ENCODE measurements around the gene CRACR2B.

CRACR2B gene

DNA sequence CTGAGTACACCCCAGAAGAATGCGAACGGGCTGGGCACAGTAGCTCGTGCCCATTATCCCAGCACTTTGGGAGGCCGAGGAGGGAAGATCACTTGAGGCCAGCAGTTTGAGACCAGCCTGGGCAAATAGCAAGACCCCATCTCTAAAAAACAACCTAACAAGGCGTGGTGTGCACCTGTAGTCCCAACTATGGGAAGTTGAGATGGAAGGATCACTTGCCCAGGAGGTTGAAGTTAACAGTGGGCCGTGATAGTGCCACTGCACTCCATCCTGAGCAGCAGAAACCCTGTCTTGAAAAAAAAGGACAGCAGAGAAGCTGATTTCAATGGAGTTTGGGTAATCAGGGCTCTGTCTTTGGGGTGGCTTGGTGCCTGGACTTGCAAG, 14.7 kb upstream of the CRACR2B start:
- DNase-seq (ENCODE audit: extremely low read depth, insufficient read length), result no peak
- TF ChIP-seq, protein P1, sequence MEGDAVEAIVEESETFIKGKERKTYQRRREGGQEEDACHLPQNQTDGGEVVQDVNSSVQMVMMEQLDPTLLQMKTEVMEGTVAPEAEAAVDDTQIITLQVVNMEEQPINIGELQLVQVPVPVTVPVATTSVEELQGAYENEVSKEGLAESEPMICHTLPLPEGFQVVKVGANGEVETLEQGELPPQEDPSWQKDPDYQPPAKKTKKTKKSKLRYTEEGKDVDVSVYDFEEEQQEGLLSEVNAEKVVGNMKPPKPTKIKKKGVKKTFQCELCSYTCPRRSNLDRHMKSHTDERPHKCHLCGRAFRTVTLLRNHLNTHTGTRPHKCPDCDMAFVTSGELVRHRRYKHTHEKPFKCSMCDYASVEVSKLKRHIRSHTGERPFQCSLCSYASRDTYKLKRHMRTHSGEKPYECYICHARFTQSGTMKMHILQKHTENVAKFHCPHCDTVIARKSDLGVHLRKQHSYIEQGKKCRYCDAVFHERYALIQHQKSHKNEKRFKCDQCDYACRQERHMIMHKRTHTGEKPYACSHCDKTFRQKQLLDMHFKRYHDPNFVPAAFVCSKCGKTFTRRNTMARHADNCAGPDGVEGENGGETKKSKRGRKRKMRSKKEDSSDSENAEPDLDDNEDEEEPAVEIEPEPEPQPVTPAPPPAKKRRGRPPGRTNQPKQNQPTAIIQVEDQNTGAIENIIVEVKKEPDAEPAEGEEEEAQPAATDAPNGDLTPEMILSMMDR (IDR thresholded peaks at IDR 0.05; ENCODE audit: insufficient read depth, low read length, poor library complexity, severe bottlenecking), result no peak
- peaks cover 31% of the 10 kb centered on the region for H3K36me3 ChIP-seq (ENCODE audit: control insufficient read depth, insufficient read depth, low read length)

DNA sequence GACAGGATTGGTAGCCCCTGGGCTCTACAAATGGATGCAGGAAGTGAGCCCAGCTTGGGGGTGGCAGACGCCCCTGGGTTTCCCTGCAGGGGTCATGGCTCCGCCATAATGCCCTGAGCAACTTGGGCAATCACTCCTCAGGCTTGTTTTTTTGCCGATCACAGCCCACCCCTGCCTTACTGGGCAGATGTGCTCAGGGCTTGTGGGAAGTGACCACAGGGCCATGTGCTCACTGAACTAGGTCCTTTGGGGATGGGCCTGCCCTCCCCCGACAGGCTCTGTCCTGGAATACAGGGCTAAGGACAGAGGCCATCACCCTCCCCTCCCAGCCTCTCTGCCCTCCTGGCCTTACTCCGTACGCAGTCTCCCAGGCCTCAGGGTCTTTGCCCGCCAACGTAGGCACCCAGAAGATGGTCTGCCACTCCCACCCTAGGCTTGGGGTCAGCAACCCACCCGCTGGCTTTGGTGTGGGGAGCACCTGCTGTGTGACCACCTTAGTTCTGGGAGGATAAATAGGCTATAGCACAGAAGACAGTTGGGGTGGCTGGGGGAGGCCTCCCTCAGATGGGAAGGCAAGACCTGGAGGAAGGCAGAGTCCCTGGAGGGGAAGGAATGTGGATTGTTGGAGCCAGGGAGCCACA, 14.1 kb upstream of the CRACR2B start:
- DNase-seq (ENCODE audit: extremely low read depth, insufficient read length), result no peak
- Histone ChIP-seq H3K4me3 (replicated peaks; ENCODE audit: low read depth, low read length) (no peak overlapping the region), H3K27me3 (replicated peaks; ENCODE audit: control insufficient read depth, insufficient read depth, low read length) (no peaks in the 10 kb centered on the region), H3K36me3 (ENCODE audit: control insufficient read depth, insufficient read depth, low read length) (peaks cover 31% of the 10 kb centered on the region)
- TF ChIP-seq, protein P1 (IDR thresholded peaks at IDR 0.05; ENCODE audit: insufficient read depth, low read length, poor library complexity, severe bottlenecking), result no peak

More for the DNA sequence above, 14.7 kb upstream of the CRACR2B start:
- H3K4me3 ChIP-seq (replicated peaks; ENCODE audit: low read depth, low read length), result no peak overlapping the region
- no peaks in the 10 kb centered on the region for H3K27me3 ChIP-seq (replicated peaks; ENCODE audit: control insufficient read depth, insufficient read depth, low read length)

DNA sequence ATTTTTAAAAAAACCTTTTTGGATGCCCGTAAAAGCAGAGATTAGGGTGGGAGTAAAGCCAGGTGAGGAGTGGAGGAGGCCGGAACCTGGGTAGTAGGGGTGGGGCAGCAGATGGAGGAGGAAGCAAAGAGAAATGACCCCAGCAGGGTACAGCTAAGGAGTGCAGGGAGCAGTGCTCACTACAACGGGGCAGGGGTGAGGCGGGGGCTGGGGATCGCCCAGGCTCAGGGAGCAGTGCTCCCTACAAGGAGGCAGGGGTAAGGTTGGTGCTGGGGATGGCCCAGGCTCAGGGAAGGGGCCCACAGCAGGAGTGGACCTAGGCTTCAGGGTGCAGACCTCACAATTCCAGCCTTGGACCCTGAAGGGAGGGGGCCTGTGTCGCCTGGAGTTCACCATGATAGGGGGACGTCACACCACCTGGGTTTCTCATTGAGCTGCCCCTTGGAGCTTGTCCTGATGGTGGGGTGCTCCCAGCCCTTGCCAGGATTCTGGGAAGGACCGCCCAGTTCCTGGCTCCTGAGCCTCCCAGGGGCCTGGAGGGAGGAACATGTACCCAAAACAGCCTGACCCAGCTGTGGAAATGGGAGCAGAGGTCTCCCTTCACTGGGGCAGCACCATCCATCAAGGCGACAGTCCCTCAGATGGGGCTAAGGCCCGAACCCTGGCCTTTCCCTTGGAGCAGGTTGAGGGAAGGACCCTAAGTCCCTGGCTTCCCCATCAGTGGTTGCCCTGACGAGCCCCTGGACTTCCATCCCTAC, 11.9 kb upstream of the CRACR2B start:
- Histone ChIP-seq H3K4me3 (replicated peaks; ENCODE audit: low read depth, low read length) (no peak overlapping the region), H3K27me3 (replicated peaks; ENCODE audit: control insufficient read depth, insufficient read depth, low read length) (no peaks in the 10 kb centered on the region), H3K36me3 (ENCODE audit: control insufficient read depth, insufficient read depth, low read length) (peaks cover 31% of the 10 kb centered on the region)
- TF ChIP-seq, protein P1 (IDR thresholded peaks at IDR 0.05; ENCODE audit: insufficient read depth, low read length, poor library complexity, severe bottlenecking), result no peak
- DNase-seq (ENCODE audit: extremely low read depth, insufficient read length), result no peak

DNA sequence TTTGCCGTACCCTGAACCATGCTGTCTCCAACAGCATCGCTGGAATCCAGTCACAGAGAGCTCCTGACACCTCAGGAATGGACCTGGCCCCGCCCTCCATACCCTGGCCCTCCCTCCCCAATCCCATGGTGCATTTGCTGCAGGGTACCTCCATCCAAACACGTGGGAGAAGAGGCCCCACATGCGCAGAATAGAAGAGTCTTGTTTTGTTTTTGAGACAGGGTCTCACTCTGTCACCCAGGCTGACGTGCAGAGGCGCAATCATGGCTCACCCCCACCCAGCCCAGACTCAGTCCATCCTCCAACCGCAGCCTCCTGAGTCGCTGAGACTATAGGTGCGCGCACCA, 11.3 kb upstream of the CRACR2B start:
- Histone ChIP-seq H3K4me3 (replicated peaks; ENCODE audit: low read depth, low read length) (no peak overlapping the region), H3K36me3 (ENCODE audit: control insufficient read depth, insufficient read depth, low read length) (peaks cover 30% of the 10 kb centered on the region), H3K27me3 (replicated peaks; ENCODE audit: control insufficient read depth, insufficient read depth, low read length) (no peaks in the 10 kb centered on the region)
- TF ChIP-seq, protein P1 (IDR thresholded peaks at IDR 0.05; ENCODE audit: insufficient read depth, low read length, poor library complexity, severe bottlenecking), result no peak
- no peak for DNase-seq (ENCODE audit: extremely low read depth, insufficient read length)

DNA sequence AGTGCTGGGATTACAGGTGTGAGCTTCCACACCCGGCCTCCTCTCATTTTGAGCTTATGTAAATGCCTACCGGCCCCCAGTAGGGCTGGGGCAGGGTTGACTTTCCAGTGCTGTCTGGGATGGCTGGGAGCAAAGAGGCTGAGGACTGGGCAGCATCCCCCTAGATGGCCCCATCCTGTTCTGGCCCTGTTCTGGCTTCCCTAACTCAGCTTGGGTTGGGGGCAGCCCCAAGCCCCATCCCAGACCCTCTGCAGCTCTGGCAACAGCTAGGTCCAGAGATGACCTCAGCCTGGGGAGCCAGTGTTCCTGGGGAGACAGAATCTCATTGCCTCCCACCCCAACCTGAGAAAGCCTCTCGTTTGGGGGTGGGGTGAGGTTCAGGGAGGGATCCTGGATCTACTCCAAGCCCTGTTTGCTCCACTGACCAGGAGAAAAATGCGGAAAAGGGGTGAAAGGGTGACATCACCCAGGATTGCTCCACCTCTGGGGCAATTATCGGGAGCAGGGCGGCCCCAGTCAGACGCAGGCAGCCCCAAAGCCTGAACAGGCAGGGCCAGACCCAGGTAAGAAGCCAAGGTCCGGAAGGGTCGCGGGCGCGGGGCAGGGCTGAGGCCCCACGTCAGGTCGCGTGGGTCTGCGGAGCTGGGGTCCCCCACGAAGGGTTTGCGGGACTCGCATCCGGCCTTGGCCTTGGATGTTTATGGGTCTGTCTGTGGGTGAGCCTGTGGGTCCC, 9.2 kb upstream of the CRACR2B start, which contains the start of gene PNPLA2:
PNPLA2 (plus strand) TSS at position 519 of the 733 bp plus-strand sequence. CDS start 805 bp downstream, outside the sequence.
- TF ChIP-seq, protein P1 (IDR thresholded peaks at IDR 0.05; ENCODE audit: insufficient read depth, low read length, poor library complexity, severe bottlenecking), result no peak
- H3K36me3 ChIP-seq (ENCODE audit: control insufficient read depth, insufficient read depth, low read length), result peaks cover 10% of the 10 kb centered on the region
- no peak for DNase-seq (ENCODE audit: extremely low read depth, insufficient read length)
- peak within 1 kb of the TSS; percentile 82 for H3K4me3 ChIP-seq (replicated peaks; ENCODE audit: low read depth, low read length)
- H3K27me3 ChIP-seq (replicated peaks; ENCODE audit: control insufficient read depth, insufficient read depth, low read length), result no peaks in the 10 kb centered on the region
